Measurements from ENCODE around the gene TMEM51. TPM values are rescaled to one million over a fixed set of nuclear protein-coding genes. Genes with fewer than 3 reads are reported as not detected.

Gene TMEM51
- total RNA-seq, 1 donor from 2014 or later: 36.6 TPM

DNA sequence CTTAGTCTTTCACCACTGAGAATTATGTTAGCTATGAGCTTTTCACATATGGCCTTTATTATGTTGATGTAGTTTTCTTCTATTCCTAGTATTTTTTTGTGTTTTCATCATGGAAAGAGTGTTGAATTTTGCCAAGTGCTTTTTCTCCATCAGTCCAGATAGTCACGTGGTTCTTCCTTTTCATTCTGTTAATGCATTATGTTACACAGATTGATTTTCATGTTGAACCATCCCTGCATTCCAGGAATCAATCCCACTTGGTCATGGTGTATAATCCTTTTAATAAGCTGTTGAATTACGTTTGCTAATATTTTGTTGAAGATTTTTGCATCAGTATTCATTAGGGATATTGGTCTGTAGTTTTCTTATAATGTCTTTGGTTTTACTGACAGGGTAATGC lies 111.2 kb downstream of the TMEM51 start:
- DNase-seq (ENCODE audit: extremely low read depth, low read depth, low spot score): no peak

Other genes starting within 250 kb of the TMEM51 start
- 0.34 TPM in 1 of 2 replicates, not detected in the other for gene FHAD1, start 93.5 kb downstream of the TMEM51 start, total RNA-seq